Neural cell (in vitro differentiated cells): ENCODE data around the gene TFB1M. TPM values are rescaled to one million over a fixed set of nuclear protein-coding genes. Genes with fewer than 3 reads are reported as not detected.

Experiments used
- H2AFZ ChIP-seq: fragments of 200-600, 300-800 bp; sonication (generic), shearing (Covaris generic); 2 replicates; pipeline ENCODE4 v1.6.0; 2014; ENCODE audit warnings: low read depth, mild to moderate bottlenecking, antibody characterized with exemption, low read length, moderate library complexity
- H3F3A ChIP-seq: fragments of 200-600 bp; shearing (Covaris generic); 2 replicates; pipeline ENCODE4 v1.6.1; 2016; ENCODE audit warnings: mild to moderate bottlenecking, moderate library complexity, mixed read lengths, antibody characterized with exemption, low read length; ENCODE audit not compliant: insufficient read depth, poor library complexity, severe bottlenecking
- H3K27ac ChIP-seq: fragments of 200-600, 300-800 bp; sonication (generic), shearing (Covaris generic); 2 replicates; pipeline ENCODE4 v1.5.1; 2014; ENCODE audit warnings: mild to moderate bottlenecking, low read length, moderate library complexity
- H3K27me3 ChIP-seq: fragments of 300-800, 200-600 bp; sonication (generic), shearing (Covaris generic); 2 replicates; pipeline ENCODE4 v1.6.0; 2014; ENCODE audit warnings: mild to moderate bottlenecking, low read depth, low read length, moderate library complexity; ENCODE audit not compliant: insufficient read depth
- H3K36me3 ChIP-seq: fragments of 300-800, 200-600 bp; sonication (generic), shearing (Covaris generic); 2 replicates; pipeline ENCODE4 v1.5.1; 2014; ENCODE audit warnings: mild to moderate bottlenecking, antibody characterized with exemption, low read length, moderate library complexity; ENCODE audit not compliant: insufficient read depth
- H3K4me2 ChIP-seq: fragments of 300-800, 200-600 bp; sonication (generic), shearing (Covaris generic); 2 replicates; pipeline ENCODE4 v1.6.0; 2014; ENCODE audit warnings: mild to moderate bottlenecking, low read length
- H3K4me3 ChIP-seq: fragments of 300-800, 200-600 bp; sonication (generic), shearing (Covaris generic); 2 replicates; pipeline ENCODE4 v1.5.1; 2014; ENCODE audit warnings: mild to moderate bottlenecking, low read length, moderate library complexity
- H3K79me2 ChIP-seq: fragments of 200-600 bp; shearing (Covaris generic); replicated peaks from 2 replicates; pipeline ENCODE4 v1.6.0; 2014; ENCODE audit warnings: mild to moderate bottlenecking, low read length, moderate library complexity; ENCODE audit not compliant: insufficient read depth
- H3K9ac ChIP-seq: fragments of 300-800, 200-600 bp; sonication (generic), shearing (Covaris generic); 2 replicates; pipeline ENCODE4 v1.6.1; 2016; ENCODE audit warnings: mild to moderate bottlenecking, low read length, mixed read lengths
- H3K9me2 ChIP-seq: fragments of 200-600 bp; shearing (Covaris generic); 2 replicates; pipeline ENCODE4 v1.6.1; 2016; ENCODE audit warnings: mild to moderate bottlenecking, low read length, mixed read lengths; ENCODE audit not compliant: insufficient read depth
- H3K9me3 ChIP-seq: fragments of 200-600, 300-800 bp; sonication (generic), shearing (Covaris generic); 2 replicates; pipeline ENCODE4 v1.6.1; 2016; ENCODE audit warnings: mild to moderate bottlenecking, mixed run types, low read length, moderate library complexity, mixed read lengths
- H4K20me1 ChIP-seq: fragments of 200-600 bp; shearing (Covaris generic); 2 replicates; pipeline ENCODE4 v1.6.1; 2016; ENCODE audit warnings: mild to moderate bottlenecking, mixed run types; ENCODE audit not compliant: insufficient read depth
- EP300 ChIP-seq: fragments of 450-650 bp; conservative IDR thresholded peaks from 2 replicates; pipeline ENCODE4 v1.6.1; 2014; ENCODE audit warnings: antibody characterized with exemption, mild to moderate bottlenecking, moderate library complexity; ENCODE audit not compliant: poor library complexity, severe bottlenecking
- EZH2 ChIP-seq: fragments of 200-600, 300-800 bp; shearing (Covaris generic), sonication (generic); IDR thresholded peaks from 2 replicates; pipeline ENCODE4 v1.6.1; 2014; ENCODE audit warnings: antibody characterized with exemption, low read length, borderline replicate concordance, mild to moderate bottlenecking; ENCODE audit not compliant: insufficient read depth, poor library complexity, severe bottlenecking
- MXI1 ChIP-seq: fragments of 450-650 bp; conservative IDR thresholded peaks from 2 replicates; pipeline ENCODE4 v1.6.1; 2014; ENCODE audit warnings: antibody characterized with exemption, mild to moderate bottlenecking; ENCODE audit not compliant: poor library complexity, severe bottlenecking
- POLR2AphosphoS5 ChIP-seq: IDR thresholded peaks from 2 replicates; pipeline ENCODE4 v1.6.1; 2012
- RAD21 ChIP-seq: fragments of 450-650 bp; conservative IDR thresholded peaks from 2 replicates; pipeline ENCODE4 v1.6.1; 2014; ENCODE audit warnings: antibody characterized with exemption, mild to moderate bottlenecking, moderate library complexity
- SMC3 ChIP-seq: fragments of 450-650 bp; conservative IDR thresholded peaks from 2 replicates; pipeline ENCODE4 v1.6.1; 2014; ENCODE audit warnings: antibody characterized with exemption, mild to moderate bottlenecking, moderate library complexity; ENCODE audit not compliant: poor library complexity
- TAF1 ChIP-seq: IDR thresholded peaks from 2 replicates; pipeline ENCODE4 v1.6.1; 2012; ENCODE audit warnings: low read depth
- polyA plus RNA-seq: library from polyadenylated mRNA; depleted of rRNA; stranded (reverse); fragments of >200 nt; gene quantifications from 2 replicates; pipeline ENCODE4 v1.2.3, GENCODE V29; 2014
- TF ChIP-seq, protein P1 (sequence below): IDR thresholded peaks from 2 replicates; pipeline ENCODE4 v1.6.1; 2012; ENCODE audit warnings: borderline replicate concordance
- TF ChIP-seq, protein P2 (sequence below): fragments of 450-650 bp; IDR thresholded peaks from 2 replicates; pipeline ENCODE4 v1.5.1; 2014; ENCODE audit warnings: antibody characterized with exemption, mild to moderate bottlenecking, moderate library complexity; ENCODE audit not compliant: poor library complexity, severe bottlenecking

TFB1M gene
- polyA plus RNA-seq, 1 donor from 2014 or later = 15.5 TPM

DNA sequence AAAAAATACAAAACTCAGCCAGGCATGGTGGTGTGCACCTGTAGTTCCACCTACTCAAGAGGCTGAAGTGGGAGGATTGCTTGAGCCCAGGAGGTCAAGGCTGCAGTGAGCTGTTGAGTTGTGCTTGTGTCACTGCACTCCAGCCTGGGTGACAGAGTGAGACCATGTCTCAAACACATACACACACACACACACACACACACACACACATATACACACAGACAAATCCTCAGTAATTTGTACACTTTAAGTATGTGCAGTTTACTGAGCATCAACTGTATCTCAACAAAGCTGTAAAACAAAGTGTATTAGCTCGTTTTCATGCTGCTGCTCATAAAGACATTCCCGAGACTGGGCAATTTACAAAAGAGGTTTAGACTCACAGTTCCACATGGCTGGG lies 7.3 kb downstream of the TFB1M start:
- no peaks in the 10 kb centered on the region for H3K9me2 ChIP-seq
- H3K27me3 ChIP-seq = no peaks in the 10 kb centered on the region
- no peak overlapping the region for H2AFZ ChIP-seq
- no peak overlapping the region for H3K27ac ChIP-seq
- no peaks in the 10 kb centered on the region for H4K20me1 ChIP-seq
- H3K79me2 ChIP-seq = no peaks in the 10 kb centered on the region
- no peak overlapping the region for H3K4me3 ChIP-seq
- TF ChIP-seq SMC3 (no peak), RAD21 (no peak), TAF1 (no peak), POLR2AphosphoS5 (no peak), EZH2 (no peak), EP300 (no peak), MXI1 (no peak)
- TF ChIP-seq, protein P1, sequence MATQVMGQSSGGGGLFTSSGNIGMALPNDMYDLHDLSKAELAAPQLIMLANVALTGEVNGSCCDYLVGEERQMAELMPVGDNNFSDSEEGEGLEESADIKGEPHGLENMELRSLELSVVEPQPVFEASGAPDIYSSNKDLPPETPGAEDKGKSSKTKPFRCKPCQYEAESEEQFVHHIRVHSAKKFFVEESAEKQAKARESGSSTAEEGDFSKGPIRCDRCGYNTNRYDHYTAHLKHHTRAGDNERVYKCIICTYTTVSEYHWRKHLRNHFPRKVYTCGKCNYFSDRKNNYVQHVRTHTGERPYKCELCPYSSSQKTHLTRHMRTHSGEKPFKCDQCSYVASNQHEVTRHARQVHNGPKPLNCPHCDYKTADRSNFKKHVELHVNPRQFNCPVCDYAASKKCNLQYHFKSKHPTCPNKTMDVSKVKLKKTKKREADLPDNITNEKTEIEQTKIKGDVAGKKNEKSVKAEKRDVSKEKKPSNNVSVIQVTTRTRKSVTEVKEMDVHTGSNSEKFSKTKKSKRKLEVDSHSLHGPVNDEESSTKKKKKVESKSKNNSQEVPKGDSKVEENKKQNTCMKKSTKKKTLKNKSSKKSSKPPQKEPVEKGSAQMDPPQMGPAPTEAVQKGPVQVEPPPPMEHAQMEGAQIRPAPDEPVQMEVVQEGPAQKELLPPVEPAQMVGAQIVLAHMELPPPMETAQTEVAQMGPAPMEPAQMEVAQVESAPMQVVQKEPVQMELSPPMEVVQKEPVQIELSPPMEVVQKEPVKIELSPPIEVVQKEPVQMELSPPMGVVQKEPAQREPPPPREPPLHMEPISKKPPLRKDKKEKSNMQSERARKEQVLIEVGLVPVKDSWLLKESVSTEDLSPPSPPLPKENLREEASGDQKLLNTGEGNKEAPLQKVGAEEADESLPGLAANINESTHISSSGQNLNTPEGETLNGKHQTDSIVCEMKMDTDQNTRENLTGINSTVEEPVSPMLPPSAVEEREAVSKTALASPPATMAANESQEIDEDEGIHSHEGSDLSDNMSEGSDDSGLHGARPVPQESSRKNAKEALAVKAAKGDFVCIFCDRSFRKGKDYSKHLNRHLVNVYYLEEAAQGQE = no peak
- TF ChIP-seq, protein P2, sequence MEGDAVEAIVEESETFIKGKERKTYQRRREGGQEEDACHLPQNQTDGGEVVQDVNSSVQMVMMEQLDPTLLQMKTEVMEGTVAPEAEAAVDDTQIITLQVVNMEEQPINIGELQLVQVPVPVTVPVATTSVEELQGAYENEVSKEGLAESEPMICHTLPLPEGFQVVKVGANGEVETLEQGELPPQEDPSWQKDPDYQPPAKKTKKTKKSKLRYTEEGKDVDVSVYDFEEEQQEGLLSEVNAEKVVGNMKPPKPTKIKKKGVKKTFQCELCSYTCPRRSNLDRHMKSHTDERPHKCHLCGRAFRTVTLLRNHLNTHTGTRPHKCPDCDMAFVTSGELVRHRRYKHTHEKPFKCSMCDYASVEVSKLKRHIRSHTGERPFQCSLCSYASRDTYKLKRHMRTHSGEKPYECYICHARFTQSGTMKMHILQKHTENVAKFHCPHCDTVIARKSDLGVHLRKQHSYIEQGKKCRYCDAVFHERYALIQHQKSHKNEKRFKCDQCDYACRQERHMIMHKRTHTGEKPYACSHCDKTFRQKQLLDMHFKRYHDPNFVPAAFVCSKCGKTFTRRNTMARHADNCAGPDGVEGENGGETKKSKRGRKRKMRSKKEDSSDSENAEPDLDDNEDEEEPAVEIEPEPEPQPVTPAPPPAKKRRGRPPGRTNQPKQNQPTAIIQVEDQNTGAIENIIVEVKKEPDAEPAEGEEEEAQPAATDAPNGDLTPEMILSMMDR = no peak
- no peak overlapping the region for H3K9ac ChIP-seq
- H3K9me3 ChIP-seq = no peaks in the 10 kb centered on the region
- no peaks in the 10 kb centered on the region for H3F3A ChIP-seq
- H3K36me3 ChIP-seq = no peaks in the 10 kb centered on the region
- H3K4me2 ChIP-seq = no peak overlapping the region

DNA sequence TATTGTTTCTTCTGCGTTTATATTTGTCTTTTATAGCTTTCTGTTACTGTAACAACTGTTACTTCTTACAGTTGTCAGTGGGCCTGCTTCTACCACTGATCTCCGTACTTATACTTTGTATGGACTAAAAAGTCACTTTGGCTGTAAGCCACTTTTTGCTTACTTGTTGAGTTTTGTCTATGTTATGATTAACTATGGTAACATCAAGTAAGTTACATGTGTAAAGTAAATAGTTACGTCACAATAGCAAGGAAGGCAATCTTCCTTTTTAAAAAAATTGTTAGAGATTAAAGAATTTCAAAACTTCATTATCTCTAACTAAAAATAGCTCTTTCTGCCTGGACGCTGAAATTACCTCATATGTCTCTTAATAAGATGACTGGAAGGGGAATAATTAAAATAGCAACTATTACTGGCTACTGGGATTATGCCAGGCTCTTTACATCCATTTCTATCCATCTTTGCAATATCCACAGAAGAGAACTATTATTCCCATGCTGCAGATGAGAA lies 10.9 kb downstream of the TFB1M start:
- Histone ChIP-seq H3K9ac (no peak overlapping the region), H3K9me2 (no peaks in the 10 kb centered on the region), H3F3A (no peaks in the 10 kb centered on the region), H3K79me2 (no peaks in the 10 kb centered on the region), H2AFZ (no peak overlapping the region), H3K4me2 (no peak overlapping the region), H4K20me1 (no peaks in the 10 kb centered on the region), H3K27me3 (no peaks in the 10 kb centered on the region), H3K9me3 (no peaks in the 10 kb centered on the region), H3K36me3 (no peaks in the 10 kb centered on the region), H3K27ac (no peak overlapping the region), H3K4me3 (no peak overlapping the region)
- TF ChIP-seq EP300 (no peak), EZH2 (no peak), TAF1 (no peak), SMC3 (no peak), MXI1 (no peak), POLR2AphosphoS5 (no peak), RAD21 (no peak)
- TF ChIP-seq, protein P2 = no peak
- TF ChIP-seq, protein P1 = no peak
